Fibroblast of pulmonary artery (primary cell): Measurements from ENCODE around the gene DNAH7.
A peak's percentile ranks its signal among the peaks of the same experiment; 100 is the strongest.

Experiments used
- DNase-seq: peaks from one replicate; pipeline ENCODE4 v3.0.0-alpha.2; 2010; ENCODE audit warnings: low read depth
- H3K4me3 ChIP-seq: replicated peaks from 2 replicates; pipeline ENCODE4 v1.5.1; 2011; ENCODE audit warnings: low read depth, mild to moderate bottlenecking, control low read depth, low read length, moderate library complexity
- CTCF ChIP-seq: IDR thresholded peaks from 2 replicates; pipeline ENCODE4 v1.5.1; 2011; ENCODE audit warnings: mild to moderate bottlenecking, control low read depth, low read length, inconsistent platforms; ENCODE audit errors: missing control alignments

DNAH7 gene

DNA sequence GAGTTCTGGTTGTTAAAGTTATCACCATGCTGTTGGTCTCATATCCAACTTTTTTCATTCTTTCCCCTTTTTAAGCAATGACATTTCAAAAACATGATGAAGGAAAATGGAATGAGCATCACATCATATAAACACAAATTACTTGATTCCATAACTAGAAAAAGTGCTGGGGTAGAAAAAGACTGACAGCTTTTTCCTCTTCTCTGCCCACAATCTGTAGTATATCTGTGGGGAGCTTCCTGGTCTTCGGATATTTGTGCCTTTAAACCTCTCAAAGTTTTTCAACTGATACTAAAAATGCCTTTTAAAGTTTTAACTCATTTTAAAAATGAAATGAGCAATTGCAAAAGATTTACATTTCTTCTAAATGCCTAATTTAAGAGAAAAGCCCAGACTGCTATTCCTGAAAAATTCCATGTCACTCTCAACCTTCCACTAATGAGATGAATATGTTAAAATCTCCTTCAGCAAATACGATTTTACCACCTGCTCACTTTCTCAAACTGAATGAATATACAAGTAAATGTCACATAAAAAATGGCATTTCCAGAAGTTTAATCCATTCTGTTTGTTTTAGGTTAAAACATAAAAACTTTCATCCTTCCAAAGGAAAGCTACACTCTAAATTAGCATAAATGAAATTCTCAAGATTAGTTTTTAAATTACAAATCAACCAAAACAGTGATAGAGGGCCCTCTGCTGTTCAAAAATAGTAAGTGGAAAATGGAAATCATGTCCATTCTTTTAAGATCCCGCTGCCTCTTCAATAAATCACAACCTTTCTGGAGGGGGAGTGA is 2.1 kb downstream of the DNAH7 start:
- peak; percentile 60 for DNase-seq
- no peak overlapping the region for H3K4me3 ChIP-seq
- peak; percentile 64 for TF ChIP-seq CTCF

DNA sequence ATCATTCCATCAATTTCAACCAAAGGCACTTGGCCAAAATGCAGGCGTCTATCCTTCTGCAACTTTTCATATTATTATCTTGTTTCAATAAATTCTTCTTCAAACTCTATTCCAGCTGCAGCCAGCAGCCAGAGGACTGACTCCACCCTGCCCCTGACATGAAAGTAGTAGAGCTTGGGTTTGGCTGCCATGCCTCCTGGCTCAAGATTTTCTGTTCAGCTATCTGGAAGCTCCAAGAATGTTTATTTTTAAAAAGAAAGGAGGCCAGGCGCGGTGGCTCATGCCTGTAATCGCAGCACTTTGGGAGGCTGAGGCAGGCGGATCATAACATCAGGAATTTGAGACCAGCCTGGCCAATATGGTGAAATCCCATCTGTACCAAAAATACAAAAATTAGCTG is 4.9 kb downstream of the DNAH7 start:
- no peak for TF ChIP-seq CTCF
- H3K4me3 ChIP-seq, result no peak overlapping the region
- no peak for DNase-seq

DNA sequence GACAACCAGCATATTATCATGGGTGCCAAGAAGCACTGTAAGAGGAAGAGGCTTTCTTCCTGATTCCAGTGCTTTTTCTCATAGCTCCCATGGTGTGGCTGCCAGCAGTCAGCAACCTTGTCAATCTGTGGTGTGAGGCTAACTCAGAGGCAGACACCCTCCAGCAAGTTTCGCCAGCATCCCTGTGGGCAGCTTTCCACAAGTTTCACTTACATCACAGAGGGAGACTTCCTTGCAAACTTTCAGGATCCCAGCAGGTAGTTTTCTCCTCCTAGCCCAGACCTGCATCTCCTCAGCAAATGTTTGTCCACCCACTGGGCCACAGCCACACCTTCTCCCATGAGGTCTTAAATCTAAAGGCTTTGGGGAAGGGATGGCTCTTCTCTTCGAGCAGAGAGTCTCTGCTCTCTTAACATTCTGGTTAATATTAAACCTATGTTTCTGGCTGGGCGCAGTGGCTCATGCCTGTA is 9.1 kb downstream of the DNAH7 start:
- H3K4me3 ChIP-seq, result no peak overlapping the region
- DNase-seq, result peak; percentile 10
- no peak for TF ChIP-seq CTCF

DNA sequence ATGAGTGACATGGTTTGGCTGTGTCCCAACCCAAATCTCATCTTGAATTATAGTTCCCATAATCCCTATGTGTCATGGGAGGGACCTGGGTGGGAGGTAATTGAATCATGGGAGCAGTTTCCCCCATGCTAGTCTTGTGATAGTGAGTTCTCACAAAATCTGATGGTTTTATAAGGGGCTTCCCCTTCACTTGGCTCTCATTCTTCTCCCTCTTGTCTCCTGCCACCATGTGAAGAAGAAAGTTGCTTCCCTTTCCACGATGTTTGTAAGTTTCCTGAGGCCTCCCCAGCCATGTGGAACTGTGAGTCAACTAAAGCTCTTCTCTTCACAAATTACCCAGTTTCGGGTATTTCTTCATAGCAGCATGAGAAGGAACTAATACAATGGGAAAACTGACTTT is 14.0 kb downstream of the DNAH7 start:
- no peak overlapping the region for H3K4me3 ChIP-seq
- TF ChIP-seq CTCF, result no peak
- no peak for DNase-seq

- no peak overlapping the region for H3K4me3 ChIP-seq
- TF ChIP-seq CTCF, result no peak
- peak; percentile 40 for DNase-seq
Observed at GRCh38 chr2:196046123-196046917, 22.3 kb downstream of the DNAH7 start.

DNA sequence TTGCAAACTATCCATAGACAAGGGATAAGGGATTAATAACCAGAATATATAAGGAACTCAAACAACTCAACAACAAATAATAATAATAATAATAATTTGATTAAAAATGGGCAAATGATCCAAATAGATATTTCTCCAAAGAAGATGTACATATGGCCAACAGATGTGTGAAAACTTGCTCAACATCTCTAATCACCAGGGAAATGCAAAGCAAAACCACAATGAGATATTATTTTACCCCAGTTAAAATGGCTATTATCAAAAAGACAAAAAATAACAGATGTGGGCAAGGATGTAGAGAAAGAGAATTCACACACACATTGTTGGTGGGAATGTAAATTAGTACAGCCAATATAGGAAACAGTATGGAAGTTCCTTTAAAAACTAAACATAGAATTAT is 26.9 kb downstream of the DNAH7 start:
- DNase-seq, result no peak
- TF ChIP-seq CTCF, result no peak
- no peak overlapping the region for H3K4me3 ChIP-seq
